ENCODE data around the gene PPP1R1C. TPM values are rescaled to one million over a fixed set of nuclear protein-coding genes. Genes with fewer than 3 reads are reported as not detected.

PPP1R1C gene
- total RNA-seq, 2 donors from 2014 or later = 7.3 TPM; not detected in 1

- intact Hi-C loops (cut with DNase I) = no loop called here
- Histone ChIP-seq H3K4me3 (no peak overlapping the region), H3K4me1 (no peaks in the 10 kb centered on the region), H3K27me3 (no peaks in the 10 kb centered on the region), H3K9me3 (no peaks in the 10 kb centered on the region), H3K27ac (no peak overlapping the region), H3K36me3 (replicated peaks in 1 of 2; ENCODE audit: insufficient read depth in 1 of 2, low read depth in 2 of 2) (no peaks in the 10 kb centered on the region)
- DNase-seq = no peak
- TF ChIP-seq POLR2A (IDR thresholded peaks at IDR 0.05) (no peak), CTCF (IDR thresholded peaks at IDR 0.05) (no peak)
- no peak for ATAC-seq
These were observed 129.6 kb downstream of the PPP1R1C start for GRCh38 chr2:182115258-182115657.

GRCh38 chr2:182116774-182117173, 131.1 kb downstream of the PPP1R1C start:
- Histone ChIP-seq H3K4me3 (no peak overlapping the region), H3K27me3 (no peaks in the 10 kb centered on the region), H3K36me3 (replicated peaks in 1 of 2; ENCODE audit: insufficient read depth in 1 of 2, low read depth in 2 of 2) (no peaks in the 10 kb centered on the region), H3K4me1 (no peaks in the 10 kb centered on the region), H3K9me3 (no peaks in the 10 kb centered on the region), H3K27ac (no peak overlapping the region)
- 93 to 96% methylated on average over 2 of the region's 2 CpGs for WGBS, 2 donors
- intact Hi-C loops (cut with DNase I) = no loop called here
- ATAC-seq (no peak), DNase-seq (no peak)
- no peak for TF ChIP-seq POLR2A (IDR thresholded peaks at IDR 0.05)
- TF ChIP-seq CTCF (IDR thresholded peaks at IDR 0.05) = no peak

GRCh38 chr2:182117196-182117595, 131.5 kb downstream of the PPP1R1C start:
- Histone ChIP-seq H3K36me3 (replicated peaks in 1 of 2; ENCODE audit: insufficient read depth in 1 of 2, low read depth in 2 of 2) (no peaks in the 10 kb centered on the region), H3K27me3 (no peaks in the 10 kb centered on the region), H3K27ac (no peak overlapping the region), H3K4me1 (no peaks in the 10 kb centered on the region), H3K9me3 (no peaks in the 10 kb centered on the region), H3K4me3 (no peak overlapping the region)
- DNase-seq (no peak), ATAC-seq (no peak)
- intact Hi-C loops (cut with DNase I) = no loop called here
- TF ChIP-seq CTCF (IDR thresholded peaks at IDR 0.05) (no peak), POLR2A (IDR thresholded peaks at IDR 0.05) (no peak)
- 82 to 100% methylated on average over 1 of the region's 1 CpG for WGBS, 2 donors

GRCh38 chr2:182128821-182129707, 143.4 kb downstream of the PPP1R1C start:
- H3K27ac ChIP-seq = no peak overlapping the region
- no peaks in the 10 kb centered on the region for H3K4me1 ChIP-seq
- H3K27me3 ChIP-seq = no peaks in the 10 kb centered on the region
- intact Hi-C loops (cut with DNase I) = no loop called here
- no peak for TF ChIP-seq POLR2A (IDR thresholded peaks at IDR 0.05)
- TF ChIP-seq CTCF (IDR thresholded peaks at IDR 0.05) = no peak
- H3K4me3 ChIP-seq = no peak overlapping the region
- DNase-seq = no peak
- ATAC-seq = no peak
- 26 to 27% methylated on average over 3 of the region's 3 CpGs for WGBS, 2 donors
- no peaks in the 10 kb centered on the region for H3K36me3 ChIP-seq (replicated peaks in 1 of 2; ENCODE audit: insufficient read depth in 1 of 2, low read depth in 2 of 2)
- H3K9me3 ChIP-seq = no peaks in the 10 kb centered on the region

- Histone ChIP-seq H3K27ac (no peak overlapping the region), H3K9me3 (no peaks in the 10 kb centered on the region), H3K27me3 (no peaks in the 10 kb centered on the region), H3K36me3 (replicated peaks in 1 of 2; ENCODE audit: insufficient read depth in 1 of 2, low read depth in 2 of 2) (no peaks in the 10 kb centered on the region), H3K4me3 (no peak overlapping the region), H3K4me1 (no peaks in the 10 kb centered on the region)
- DNase-seq = no peak
- no peak for ATAC-seq
- TF ChIP-seq CTCF (IDR thresholded peaks at IDR 0.05) (peak in 1 of 7 experiments; percentile 15), POLR2A (IDR thresholded peaks at IDR 0.05) (no peak)
- intact Hi-C loops (cut with DNase I) = no loop called here
These were observed 147.0 kb downstream of the PPP1R1C start for GRCh38 chr2:182132605-182133004.
